Cardiac fibroblast (primary cell): ENCODE measurements around the gene RCOR3.

Experiments
- DNase-seq, 2 donors: peaks; one replicate each; pipeline versions ENCODE4 v3.0.0 to v3.0.0-alpha.2; 2010; ENCODE audit warnings: low read depth in 2 of 2
- H3K4me3 ChIP-seq, 2 donors: replicated peaks in 1 of 2; 1 replicate in 1 of 2; 2 replicates in 1 of 2; pipeline ENCODE4 v1.5.1; 2011; ENCODE audit warnings: low read depth in 2 of 2, low read length in 2 of 2, mild to moderate bottlenecking in 2 of 2, moderate library complexity in 1 of 2
- CTCF ChIP-seq: IDR thresholded peaks from one replicate; pipeline ENCODE4 v1.5.1; 2011; ENCODE audit warnings: low read depth, mild to moderate bottlenecking, low read length, inconsistent platforms

Gene RCOR3

GRCh38 chr1:211292411-211292810 is 33.2 kb downstream of the RCOR3 start:
- no peak for DNase-seq
- H3K4me3 ChIP-seq: no peak overlapping the region
- TF ChIP-seq CTCF: no peak

GRCh38 chr1:211296396-211296795 is 37.2 kb downstream of the RCOR3 start:
- no peak overlapping the region for H3K4me3 ChIP-seq
- no peak for TF ChIP-seq CTCF
- no peak for DNase-seq

GRCh38 chr1:211305044-211305443 is 45.9 kb downstream of the RCOR3 start:
- peak in 1 of 2 donors; percentile 64 for DNase-seq
- no peak for TF ChIP-seq CTCF
- no peak overlapping the region for H3K4me3 ChIP-seq

- DNase-seq: no peak
- TF ChIP-seq CTCF: no peak
- no peak overlapping the region for H3K4me3 ChIP-seq
Observed at GRCh38 chr1:211309617-211310016, 50.5 kb downstream of the RCOR3 start.

GRCh38 chr1:211313392-211313791 is 54.2 kb downstream of the RCOR3 start:
- no peak for DNase-seq
- no peak for TF ChIP-seq CTCF
- no peak overlapping the region for H3K4me3 ChIP-seq

- no peak for DNase-seq
- H3K4me3 ChIP-seq: no peak overlapping the region
- no peak for TF ChIP-seq CTCF
Observed at GRCh38 chr1:211318576-211319280, 59.6 kb downstream of the RCOR3 start.

GRCh38 chr1:211319892-211320291 is 60.7 kb downstream of the RCOR3 start:
- no peak overlapping the region for H3K4me3 ChIP-seq
- DNase-seq: no peak
- TF ChIP-seq CTCF: no peak
